Stomach (tissue), 9 donors: ENCODE data around the gene GPS1. TPM values are rescaled to one million over a fixed set of nuclear protein-coding genes. Genes with fewer than 3 reads are reported as not detected.

ENCODE experiments used
- DNase-seq, 2 donors: peaks; one replicate each; pipeline versions ENCODE4 v3.0.0 to v3.0.0-alpha.2; 2013 to 2019
- H3K27ac ChIP-seq, 5 donors: fragments of 200-600 bp in 4 of 5; sonication (generic) in 4 of 5; one replicate each; pipeline ENCODE4 v1.5.1; 2013 to 2019; ENCODE audit warnings: mild to moderate bottlenecking in 1 of 5, moderate library complexity in 1 of 5
- H3K27me3 ChIP-seq, 3 donors: fragments of 200-600 bp; sonication (generic); one replicate each; pipeline ENCODE4 v1.5.1; 2017 to 2019; ENCODE audit warnings: mixed run types in 1 of 3
- H3K36me3 ChIP-seq, 4 donors: fragments of 200-600 bp; sonication (generic); 1 replicate in 3 of 4; 2 replicates in 1 of 4; pipeline ENCODE4 v1.5.1; 2016 to 2019
- H3K4me1 ChIP-seq, 4 donors: fragments of 200-600 bp; sonication (generic); one replicate each; pipeline ENCODE4 v1.5.1; 2016 to 2019
- H3K4me3 ChIP-seq, 4 donors: fragments of 200-600 bp; sonication (generic) in 3 of 4; one replicate each; pipeline ENCODE4 v1.5.1; 2016 to 2019; ENCODE audit warnings: mild to moderate bottlenecking in 1 of 4
- H3K9me3 ChIP-seq, 4 donors: fragments of 200-600 bp; sonication (generic); one replicate each; pipeline ENCODE4 v1.5.1; 2016 to 2019
- EP300 ChIP-seq: sonication (generic); formaldehyde crosslinking; IDR thresholded peaks from one replicate; pipeline ENCODE4 v1.6.1; 2017; ENCODE audit warnings: antibody characterized with exemption
- POLR2A ChIP-seq, 4 donors: fragments of 450-650 bp; IDR thresholded peaks; one replicate each; pipeline ENCODE4 v1.6.1; 2016; ENCODE audit warnings: antibody characterized with exemption in 4 of 4, control low read depth in 2 of 4, mild to moderate bottlenecking in 1 of 4, moderate library complexity in 1 of 4
- POLR2AphosphoS5 ChIP-seq, 3 donors: sonication (generic); formaldehyde crosslinking; IDR thresholded peaks; one replicate each; pipeline ENCODE4 v1.6.1; 2016; ENCODE audit warnings: antibody characterized with exemption in 3 of 3
- WGBS, 5 donors: extraction: QIAGEN DNeasy Blood & Tissue Kit in 3 of 5; methylation state at CpG; one replicate each; pipeline versions ENCODE4 v1.1.5 to v1.1.7; 2013 to 2018; 5-methylcytosine and 5-hydroxymethylcytosine counted together
- intact Hi-C: fragments of 100-400 bp; cut with DNase I; formaldehyde crosslinking; loops from one replicate; pipeline ENCODE4 v1.15.1; 2023; ENCODE audit warnings: low total_unique reads
- polyA plus RNA-seq, 3 donors: library from polyadenylated mRNA; stranded (reverse); fragments of 200-250 nt; gene quantifications; one replicate each; pipeline ENCODE4 v1.2.3, GENCODE V29; 2013
- total RNA-seq, 5 donors: library from RNA; depleted of rRNA; stranded (reverse); fragments of >200 nt; gene quantifications; one replicate each; pipeline versions ENCODE4 v1.1.0 to v1.2.3, GENCODE V29; 2014 to 2016
- TF ChIP-seq, protein P1 (sequence below), 7 experiments: fragments of 450-650 bp in 4 of 7; fragments of 200-600 bp in 3 of 7; sonication (generic) in 3 of 7; IDR thresholded peaks; one replicate each; pipeline ENCODE4 v1.5.1; 2016 to 2019; ENCODE audit warnings: antibody characterized with exemption in 7 of 7, control low read depth in 2 of 7, mild to moderate bottlenecking in 1 of 7
- donor health status: healthy with polysubstance abuse.
- donor health status: Bipolar disorder and iron deficiency.
- donor health status: healthy.

The GPS1 gene
- total and polyA plus RNA-seq, 8 donors, result 28.0 to 329 (median 101) TPM

DNA sequence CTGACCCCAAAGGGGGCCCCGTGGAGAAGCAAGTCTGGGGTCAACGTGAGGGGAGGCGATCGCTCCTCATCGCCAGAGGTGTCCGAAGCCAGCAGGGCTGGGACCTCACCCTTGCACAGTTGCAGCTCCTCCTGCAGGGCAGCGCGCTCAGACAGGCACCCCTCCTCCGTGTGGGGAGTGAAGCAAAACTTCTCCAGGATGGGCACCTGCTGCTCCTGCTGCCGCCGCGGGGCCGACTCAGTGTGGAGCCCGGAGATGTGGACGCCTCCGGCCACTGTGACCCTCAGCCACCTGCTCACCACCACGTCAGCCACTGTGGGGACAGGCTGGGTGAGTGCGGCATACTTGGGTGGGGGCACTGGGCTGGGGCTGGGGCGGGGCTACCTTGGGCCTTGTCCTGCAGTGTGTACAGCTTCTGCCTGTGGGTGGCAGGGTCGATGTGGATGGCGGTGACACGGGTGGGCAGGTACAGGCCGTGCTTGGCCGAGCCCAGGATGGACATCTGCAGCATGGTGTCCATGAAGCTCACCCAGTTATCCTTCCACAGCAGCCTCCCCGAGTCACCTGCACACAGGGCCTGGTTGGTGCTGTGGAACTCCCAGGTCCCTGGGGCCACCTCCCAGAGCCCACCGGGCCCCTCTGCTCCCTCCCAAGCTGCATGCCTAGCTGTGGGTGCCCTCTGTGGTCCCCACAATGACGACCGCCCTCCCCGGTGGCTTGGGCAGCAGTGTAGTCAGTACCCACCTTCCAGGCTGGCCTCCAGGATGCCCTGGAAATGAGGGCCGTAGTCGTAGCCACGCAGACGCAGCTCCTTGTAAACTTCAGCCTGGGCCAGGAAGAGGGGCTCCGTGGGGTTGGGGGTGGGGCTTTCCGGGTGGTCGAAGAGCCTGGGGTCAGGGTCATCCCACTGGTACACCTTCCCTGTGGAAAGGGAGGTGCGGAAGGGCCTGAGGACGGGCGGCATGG, 35.5 kb downstream of the GPS1 start:
- intact Hi-C loops, result no loop called here

DNA sequence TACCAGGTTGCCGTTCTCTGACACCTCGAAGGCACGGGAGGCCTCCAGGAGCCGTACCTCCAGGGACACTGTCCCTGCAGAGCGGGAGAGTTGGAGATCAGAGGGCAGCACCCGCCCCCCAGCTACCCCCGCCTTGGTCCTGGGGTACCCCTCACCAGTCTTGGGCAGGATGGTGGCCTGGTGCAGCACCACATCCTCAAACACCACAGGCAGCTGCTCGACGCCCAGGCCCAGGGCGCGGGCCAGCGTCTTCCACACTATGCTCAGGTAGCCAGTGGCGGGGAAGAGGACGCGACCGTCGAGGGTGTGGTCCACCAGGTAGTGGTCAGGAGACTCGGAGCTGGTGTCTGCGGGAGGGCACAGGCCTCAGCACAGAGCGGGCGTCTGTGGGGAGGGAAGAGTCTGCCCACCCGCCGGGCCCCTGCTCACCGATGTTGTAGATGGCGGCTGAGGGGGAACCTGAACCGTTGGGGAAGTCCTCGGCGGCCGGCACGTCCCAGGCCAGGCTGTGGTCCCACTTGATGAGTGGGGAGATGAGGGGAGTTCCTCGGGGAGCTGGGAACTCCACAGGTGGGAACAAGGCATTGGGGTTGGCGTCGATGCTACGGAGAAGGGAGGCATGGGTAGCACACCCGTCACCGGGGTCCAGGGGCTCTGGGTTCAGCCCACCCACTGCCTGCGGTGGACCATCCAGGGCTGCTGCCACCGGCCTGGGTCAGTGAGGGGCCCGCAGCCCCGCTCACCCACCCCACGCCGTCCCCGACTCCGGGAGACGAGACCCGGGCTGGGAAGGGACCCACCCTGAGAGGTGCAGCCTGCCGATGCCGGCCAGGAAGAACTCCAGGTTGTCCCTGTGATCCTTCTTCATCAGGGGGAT, 36.5 kb downstream of the GPS1 start:
- no peak overlapping the region for H3K27ac ChIP-seq
- no peak overlapping the region for H3K4me3 ChIP-seq
- H3K4me1 ChIP-seq, result no peaks in the 10 kb centered on the region
- H3K36me3 ChIP-seq, result peaks cover 100% of the 10 kb centered on the region in 4 donors
- TF ChIP-seq EP300 (no peak), POLR2AphosphoS5 (IDR thresholded peaks at IDR 0.05) (no peak)
- 92 to 96% (median 94%) methylated on average over 37 to 48 of the region's 48 CpGs for WGBS, 5 donors
- DNase-seq, result no peak
- intact Hi-C loops, result no loop called here
- H3K9me3 ChIP-seq, result no peaks in the 10 kb centered on the region
- no peaks in the 10 kb centered on the region for H3K27me3 ChIP-seq

More for the DNA sequence above, 35.5 kb downstream of the GPS1 start:
- H3K36me3 ChIP-seq, result peaks cover 100% of the 10 kb centered on the region in 4 donors
- no peak for TF ChIP-seq POLR2A (IDR thresholded peaks at IDR 0.05)
- TF ChIP-seq, protein P1, sequence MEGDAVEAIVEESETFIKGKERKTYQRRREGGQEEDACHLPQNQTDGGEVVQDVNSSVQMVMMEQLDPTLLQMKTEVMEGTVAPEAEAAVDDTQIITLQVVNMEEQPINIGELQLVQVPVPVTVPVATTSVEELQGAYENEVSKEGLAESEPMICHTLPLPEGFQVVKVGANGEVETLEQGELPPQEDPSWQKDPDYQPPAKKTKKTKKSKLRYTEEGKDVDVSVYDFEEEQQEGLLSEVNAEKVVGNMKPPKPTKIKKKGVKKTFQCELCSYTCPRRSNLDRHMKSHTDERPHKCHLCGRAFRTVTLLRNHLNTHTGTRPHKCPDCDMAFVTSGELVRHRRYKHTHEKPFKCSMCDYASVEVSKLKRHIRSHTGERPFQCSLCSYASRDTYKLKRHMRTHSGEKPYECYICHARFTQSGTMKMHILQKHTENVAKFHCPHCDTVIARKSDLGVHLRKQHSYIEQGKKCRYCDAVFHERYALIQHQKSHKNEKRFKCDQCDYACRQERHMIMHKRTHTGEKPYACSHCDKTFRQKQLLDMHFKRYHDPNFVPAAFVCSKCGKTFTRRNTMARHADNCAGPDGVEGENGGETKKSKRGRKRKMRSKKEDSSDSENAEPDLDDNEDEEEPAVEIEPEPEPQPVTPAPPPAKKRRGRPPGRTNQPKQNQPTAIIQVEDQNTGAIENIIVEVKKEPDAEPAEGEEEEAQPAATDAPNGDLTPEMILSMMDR (IDR thresholded peaks at IDR 0.05), result no peak
- no peak for TF ChIP-seq POLR2AphosphoS5 (IDR thresholded peaks at IDR 0.05)
- no peak for TF ChIP-seq EP300
- no peak overlapping the region for H3K4me3 ChIP-seq
- no peak for DNase-seq
- no peak overlapping the region for H3K27ac ChIP-seq
- WGBS, 5 donors, result 84 to 88% (median 87%) methylated on average over 23 to 39 of the region's 39 CpGs
- H3K9me3 ChIP-seq, result no peaks in the 10 kb centered on the region
- no peaks in the 10 kb centered on the region for H3K27me3 ChIP-seq
- H3K4me1 ChIP-seq, result no peaks in the 10 kb centered on the region

DNA sequence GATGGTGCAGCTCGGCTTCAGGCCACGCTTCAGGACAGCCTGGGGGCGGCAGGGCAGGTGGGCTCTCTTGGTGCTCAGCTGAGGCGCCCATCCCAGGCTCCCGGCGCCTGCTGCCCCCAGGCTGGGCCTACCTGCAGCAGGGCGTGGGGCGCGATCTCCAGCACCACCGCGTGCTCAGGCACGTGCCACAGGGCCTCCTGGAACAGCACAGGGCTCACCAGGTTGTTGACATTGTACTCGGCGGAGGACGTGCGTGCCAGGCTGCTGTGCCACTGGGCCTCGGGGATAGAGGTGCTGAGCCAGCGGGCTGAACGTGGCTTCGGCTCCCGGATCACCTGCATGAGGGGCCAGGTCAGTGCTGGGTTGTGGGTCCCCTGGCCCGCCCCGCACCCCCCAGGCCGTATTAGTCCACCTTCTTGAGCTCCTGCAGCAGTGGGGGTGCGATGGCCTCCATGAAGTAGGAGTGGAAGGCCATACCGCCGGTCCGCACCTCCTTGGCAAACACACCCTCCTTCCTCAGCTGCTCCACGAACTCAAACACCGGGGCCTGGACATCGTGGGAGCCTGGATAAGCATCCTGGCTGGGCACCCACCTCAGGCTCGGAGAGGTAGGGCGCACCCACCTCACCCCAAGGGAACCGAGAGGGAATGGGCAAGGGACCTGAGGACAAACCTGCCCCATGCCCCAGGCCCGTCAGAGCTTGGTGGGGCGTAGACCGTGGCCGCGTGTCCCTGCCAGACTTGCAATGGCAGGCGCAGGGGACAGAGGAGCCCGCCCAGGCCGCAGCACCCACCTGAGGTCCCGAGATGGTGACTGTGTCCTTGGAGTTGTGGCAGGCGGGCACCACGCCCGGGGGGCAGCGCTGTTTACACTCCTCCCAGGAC, 37.4 kb downstream of the GPS1 start:
- H3K4me1 ChIP-seq, result no peaks in the 10 kb centered on the region
- DNase-seq, result no peak

More for the DNA sequence above, 37.4 kb downstream of the GPS1 start:
- Histone ChIP-seq H3K9me3 (no peaks in the 10 kb centered on the region), H3K4me3 (no peak overlapping the region), H3K36me3 (peaks cover 100% of the 10 kb centered on the region in 4 donors), H3K27me3 (no peaks in the 10 kb centered on the region), H3K27ac (no peak overlapping the region)
- TF ChIP-seq POLR2A (IDR thresholded peaks at IDR 0.05) (no peak), POLR2AphosphoS5 (IDR thresholded peaks at IDR 0.05) (no peak), EP300 (no peak)
- TF ChIP-seq, protein P1 (IDR thresholded peaks at IDR 0.05), result no peak
- WGBS, 5 donors, result 75 to 92% (median 84%) methylated on average over 16 to 47 of the region's 47 CpGs
- intact Hi-C loops, result no loop called here
